HCT116 (cell line): ENCODE results near the gene SYNJ2. TPM values are rescaled to one million over a fixed set of nuclear protein-coding genes. Genes with fewer than 3 reads are reported as not detected.
A peak's percentile ranks its signal among the peaks of the same experiment; 100 is the strongest.

ENCODE experiments used
- ATAC-seq: fragments of 200-7000 bp; cut with Tn5 transposase; 2 replicates; pipeline ENCODE4 v1.9.1; 2020; ENCODE audit warnings: mild to moderate bottlenecking, moderate library complexity
- BruUV-seq: library from RNA; stranded (reverse); fragments of 400-500 nt; replicated peaks from 2 replicates; lab custom pipeline; 2021; lab: Mats Ljungman, UMichigan
- CTCF ChIA-PET: fragments of 300-600 bp; sonication (Branson Sonifier 250); formaldehyde crosslinking; loops from one replicate; lab custom pipeline; 2021; ENCODE audit warnings: antibody characterized with exemption; lab: Charles Lee
- POLR2A ChIA-PET: fragments of 300-600, 350-600 bp; sonication (Branson Sonifier 250); formaldehyde crosslinking; loops from one replicate; lab custom pipeline; 2021; ENCODE audit warnings: antibody characterized with exemption; lab: Charles Lee
- RAD21 ChIA-PET, 2 experiments: fragments of 300-600 bp; sonication (Branson Sonifier 250); formaldehyde crosslinking; loops; one replicate each; lab custom pipeline; 2023; ENCODE audit warnings: low total read pairs in 2 of 2; ENCODE audit not compliant: uncharacterized antibody in 2 of 2, unreplicated experiment in 2 of 2, low non-redundant PET in 1 of 2; lab: Charles Lee
- DNase-seq: peaks from one replicate; pipeline ENCODE4 v3.0.0-alpha.2; 2010; ENCODE audit warnings: low read depth, low spot score
- H2AFZ ChIP-seq: fragments of 200-600 bp; shearing (Covaris generic), sonication (generic); 2 replicates; pipeline ENCODE4 v1.6.1; 2017; ENCODE audit warnings: low read depth, mixed run types, mixed read lengths, antibody characterized with exemption, low read length; ENCODE audit not compliant: poor library complexity, severe bottlenecking
- H3K27ac ChIP-seq: 2 replicates; pipeline ENCODE4 v1.5.1; 2012; ENCODE audit warnings: low read depth, low read length
- H3K27me3 ChIP-seq: fragments of 200-600 bp; sonication (generic); 2 replicates; pipeline ENCODE4 v1.6.1; 2016; ENCODE audit warnings: mixed run types, low read length, mixed read lengths; ENCODE audit not compliant: insufficient read depth
- H3K36me3 ChIP-seq, 2 experiments: fragments of 200-500 bp in 1 of 2; fragments of 200-600 bp in 1 of 2; sonication (Bioruptor generic) in 1 of 2; sonication (generic) in 1 of 2; 2 replicates each; pipeline versions ENCODE4 v1.5.1 to v1.6.1; 2014 to 2016; ENCODE audit warnings: low read length in 2 of 2, inconsistent platforms in 1 of 2, mixed read lengths in 1 of 2, mixed run types in 1 of 2; ENCODE audit not compliant: insufficient read depth in 2 of 2, control insufficient read depth in 1 of 2
- H3K4me1 ChIP-seq, 2 experiments: fragments of 200-600 bp in 1 of 2; sonication (generic) in 1 of 2; 2 replicates each; pipeline versions ENCODE4 v1.5.1 to v1.6.1; 2012 to 2017; ENCODE audit warnings: low read length in 2 of 2, inconsistent platforms in 1 of 2, mild to moderate bottlenecking in 1 of 2, mixed read lengths in 1 of 2, mixed run types in 1 of 2, moderate library complexity in 1 of 2; ENCODE audit not compliant: insufficient read depth in 2 of 2, control insufficient read depth in 1 of 2
- H3K4me2 ChIP-seq: fragments of 200-600 bp; sonication (generic); 2 replicates; pipeline ENCODE4 v1.6.1; 2017; ENCODE audit warnings: mixed run types, low read length, mixed read lengths
- H3K4me3 ChIP-seq, 2 experiments: fragments of 200-600 bp in 1 of 2; sonication (generic) in 1 of 2; replicated peaks in 1 of 2; 2 replicates each; pipeline ENCODE4 v1.5.1; 2011 to 2016; ENCODE audit warnings: low read length in 2 of 2, control low read depth in 1 of 2, low read depth in 1 of 2, mild to moderate bottlenecking in 1 of 2, mixed read lengths in 1 of 2, mixed run types in 1 of 2
- H3K79me2 ChIP-seq: fragments of 200-600 bp; sonication (generic); 2 replicates; pipeline ENCODE4 v1.6.1; 2017; ENCODE audit warnings: mild to moderate bottlenecking, mixed run types, low read length, moderate library complexity, mixed read lengths; ENCODE audit not compliant: insufficient read depth
- H3K9ac ChIP-seq: fragments of 200-600 bp; sonication (generic); 2 replicates; pipeline ENCODE4 v1.6.1; 2016; ENCODE audit warnings: low read length, mixed read lengths
- H3K9me2 ChIP-seq: fragments of 200-600 bp; sonication (generic), shearing (Covaris generic); 2 replicates; pipeline ENCODE4 v1.6.1; 2017; ENCODE audit warnings: mixed run types, mild to moderate bottlenecking, moderate library complexity; ENCODE audit not compliant: insufficient read depth
- H3K9me3 ChIP-seq, 2 experiments: fragments of 200-500 bp in 1 of 2; fragments of 200-600 bp in 1 of 2; sonication (Bioruptor generic) in 1 of 2; sonication (generic) in 1 of 2; 2 replicates each; pipeline ENCODE4 v1.6.1; 2014 to 2017; ENCODE audit warnings: low read length in 2 of 2, mixed read lengths in 2 of 2, inconsistent platforms in 1 of 2, low read depth in 1 of 2, mild to moderate bottlenecking in 1 of 2, mixed run types in 1 of 2, moderate library complexity in 1 of 2; ENCODE audit not compliant: control insufficient read depth in 1 of 2, insufficient read depth in 1 of 2
- H4K20me1 ChIP-seq: fragments of 200-600 bp; sonication (generic), shearing (Covaris generic); 2 replicates; pipeline ENCODE4 v1.6.1; 2017; ENCODE audit warnings: mixed run types, mild to moderate bottlenecking, moderate library complexity; ENCODE audit not compliant: insufficient read depth
- ATF3 ChIP-seq: IDR thresholded peaks from 2 replicates; pipeline ENCODE4 v1.6.1; 2012
- CBX3 ChIP-seq: IDR thresholded peaks from 2 replicates; pipeline ENCODE4 v1.6.1; 2012; ENCODE audit warnings: low read depth
- EGR1 ChIP-seq: IDR thresholded peaks from 2 replicates; pipeline ENCODE4 v1.6.1; 2012; ENCODE audit warnings: low read depth
- ELF1 ChIP-seq: IDR thresholded peaks from 2 replicates; pipeline ENCODE4 v1.6.1; 2012; ENCODE audit warnings: low read depth, borderline replicate concordance
- EZH2 ChIP-seq: fragments of 200-600 bp; sonication (generic); IDR thresholded peaks from 2 replicates; pipeline ENCODE4 v1.6.1; 2017; ENCODE audit warnings: antibody characterized with exemption, mixed run types
- EZH2phosphoT487 ChIP-seq: fragments of 200-600 bp; IDR thresholded peaks from 2 replicates; pipeline ENCODE4 v1.6.1; 2018; ENCODE audit warnings: antibody characterized with exemption, borderline replicate concordance
- JUND ChIP-seq: IDR thresholded peaks from 2 replicates; pipeline ENCODE4 v1.6.1; 2012
- MAX ChIP-seq: IDR thresholded peaks from 2 replicates; pipeline ENCODE4 v1.6.1; 2012
- POLR2A ChIP-seq: IDR thresholded peaks from 2 replicates; pipeline ENCODE4 v1.7.0; 2011; ENCODE audit warnings: borderline replicate concordance; ENCODE audit not compliant: insufficient read depth, insufficient read length; ENCODE audit errors: extremely low read depth
- POLR2AphosphoS5 ChIP-seq: IDR thresholded peaks from 2 replicates; pipeline ENCODE4 v1.6.1; 2011; ENCODE audit warnings: mild to moderate bottlenecking, low read depth, low read length, moderate library complexity
- RAD21 ChIP-seq: IDR thresholded peaks from 2 replicates; pipeline ENCODE4 v1.6.1; 2012; ENCODE audit warnings: low read depth, mild to moderate bottlenecking
- REST ChIP-seq: IDR thresholded peaks from 2 replicates; pipeline ENCODE4 v1.6.1; 2012; ENCODE audit warnings: low read depth
- SIN3A ChIP-seq: IDR thresholded peaks from 2 replicates; pipeline ENCODE4 v1.6.1; 2012; ENCODE audit warnings: low read depth
- SP1 ChIP-seq: IDR thresholded peaks from 2 replicates; pipeline ENCODE4 v1.6.1; 2012; ENCODE audit warnings: low read depth
- TCF7L2 ChIP-seq: IDR thresholded peaks from 2 replicates; pipeline ENCODE4 v1.7.0; 2011; ENCODE audit warnings: borderline replicate concordance, inconsistent platforms; ENCODE audit not compliant: insufficient read depth, insufficient read length; ENCODE audit errors: extremely low read depth
- ZFX ChIP-seq: fragments of 450-650 bp; IDR thresholded peaks from 2 replicates; pipeline ENCODE4 v1.6.1; 2017
- intact Hi-C: fragments of 100-400 bp; cut with micrococcal nuclease; formaldehyde crosslinking; loops from 2 replicates; pipeline ENCODE4 v1.10.0; 2022
- total RNA-seq: library from RNA; stranded (reverse); gene quantifications from one replicate; pipeline ENCODE4 v1.2.1, GENCODE V29; 2021; ENCODE audit not compliant: unreplicated experiment
- TF ChIP-seq, protein P1 (sequence below), 3 experiments: fragments of 200-600 bp in 1 of 3; sonication (generic) in 1 of 3; IDR thresholded peaks in 2 of 3; conservative IDR thresholded peaks in 1 of 3; 2 replicates each; pipeline ENCODE4 v1.5.1; 2012 to 2017; ENCODE audit warnings: low read depth in 2 of 3, low read length in 2 of 3, antibody characterized with exemption in 1 of 3, borderline replicate concordance in 1 of 3, control low read depth in 1 of 3, mild to moderate bottlenecking in 1 of 3, mixed read lengths in 1 of 3, mixed run types in 1 of 3, moderate library complexity in 1 of 3; ENCODE audit not compliant: insufficient read depth in 1 of 3
- TF ChIP-seq, protein P2 (sequence below): IDR thresholded peaks from 2 replicates; pipeline ENCODE4 v1.6.1; 2011; ENCODE audit warnings: mild to moderate bottlenecking, low read length, moderate library complexity; ENCODE audit not compliant: insufficient replicate concordance; ENCODE audit errors: extremely low read depth

Gene SYNJ2
- total RNA-seq, 1 experiment from 2014 or later, result 23.9 TPM

DNA sequence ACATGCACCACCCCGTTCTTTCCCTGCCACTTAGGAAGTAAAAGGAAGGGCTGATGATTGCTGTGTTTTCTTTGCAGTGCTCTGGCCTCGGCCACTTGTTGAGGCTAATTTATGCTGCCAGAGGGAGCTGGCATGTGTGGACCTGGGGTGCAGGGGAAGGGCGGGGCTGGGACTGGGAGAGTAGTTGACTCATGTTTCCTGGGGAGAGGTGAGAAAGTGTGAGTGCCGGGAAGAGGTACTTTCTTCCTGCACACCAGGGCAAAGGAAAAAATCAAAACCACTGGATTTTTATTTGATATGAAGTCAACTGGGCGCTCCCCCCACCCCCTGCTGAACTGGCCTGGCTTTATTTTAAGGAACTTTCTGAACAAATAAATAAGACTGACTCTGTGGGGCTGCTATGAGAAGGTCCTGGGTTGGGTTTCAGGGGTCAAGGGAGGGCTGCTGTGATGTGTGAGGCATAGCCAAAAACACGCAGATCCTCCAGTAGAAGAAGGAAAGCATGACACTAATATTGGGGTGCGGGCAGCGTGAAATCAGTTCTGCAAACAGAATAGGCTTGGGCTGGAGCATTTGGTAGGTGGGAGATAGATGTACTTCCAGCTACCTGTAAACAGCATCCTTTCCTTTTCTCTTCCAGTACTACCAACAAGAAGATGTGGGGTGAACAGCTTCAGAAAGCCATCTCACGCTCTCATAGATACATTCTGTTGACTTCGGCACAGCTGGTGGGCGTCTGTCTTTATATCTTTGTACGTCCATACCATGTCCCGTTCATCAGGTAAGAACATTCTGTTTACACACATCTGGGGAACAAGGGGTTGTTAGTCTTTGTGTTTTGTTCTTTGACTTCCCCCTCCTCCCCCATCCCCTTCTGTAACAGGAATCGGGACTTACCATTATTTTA lies 87.5 kb downstream of the SYNJ2 start:
- H4K20me1 ChIP-seq, result no peaks in the 10 kb centered on the region
- no peak for DNase-seq
- peaks cover 0 to 24% of the 10 kb centered on the region in 2 experiments; a peak in 2 of 4 replicates for H3K36me3 ChIP-seq
- no TSS peak for BruUV-seq
- no peaks in the 10 kb centered on the region for H3K9me2 ChIP-seq
- ChIA-PET CTCF (interaction anchor here (1.3 to 3.1 kb wide), 3 partner anchors 7 to 43 kb away, joined by 3 to 18 read pairs (median 6); no protein-coding TSS in a partner anchor), RAD21 (no interaction called here), POLR2A (interaction anchor here (0.7 to 2.4 kb wide), 2 partner anchors 11 to 27 kb away, joined by 3 to 6 read pairs; no protein-coding TSS in a partner anchor)
- peaks cover 26 to 46% of the 10 kb centered on the region in 2 experiments for H3K4me1 ChIP-seq
- intact Hi-C loops, result no loop called here
- H3K9me3 ChIP-seq, result no peaks in the 10 kb centered on the region
- peak overlapping the region; percentile 49 for H3K9ac ChIP-seq
- H3K4me3 ChIP-seq, result peak overlapping the region in 1 of 2 experiments; percentile 35; a peak in 2 of 4 replicates
- H3K79me2 ChIP-seq, result no peaks in the 10 kb centered on the region
- peak overlapping the region; percentile 76 for H3K4me2 ChIP-seq
- no peak overlapping the region for H2AFZ ChIP-seq
- peak overlapping the region; percentile 78 for H3K27ac ChIP-seq
- H3K27me3 ChIP-seq, result no peaks in the 10 kb centered on the region
- ATAC-seq, result peak; percentile 86
- TF ChIP-seq SP1, result peak; percentile 83
- no peak for TF ChIP-seq EZH2phosphoT487
- TF ChIP-seq REST, result no peak
- peak; percentile 87 for TF ChIP-seq CBX3
- TF ChIP-seq, protein P1, sequence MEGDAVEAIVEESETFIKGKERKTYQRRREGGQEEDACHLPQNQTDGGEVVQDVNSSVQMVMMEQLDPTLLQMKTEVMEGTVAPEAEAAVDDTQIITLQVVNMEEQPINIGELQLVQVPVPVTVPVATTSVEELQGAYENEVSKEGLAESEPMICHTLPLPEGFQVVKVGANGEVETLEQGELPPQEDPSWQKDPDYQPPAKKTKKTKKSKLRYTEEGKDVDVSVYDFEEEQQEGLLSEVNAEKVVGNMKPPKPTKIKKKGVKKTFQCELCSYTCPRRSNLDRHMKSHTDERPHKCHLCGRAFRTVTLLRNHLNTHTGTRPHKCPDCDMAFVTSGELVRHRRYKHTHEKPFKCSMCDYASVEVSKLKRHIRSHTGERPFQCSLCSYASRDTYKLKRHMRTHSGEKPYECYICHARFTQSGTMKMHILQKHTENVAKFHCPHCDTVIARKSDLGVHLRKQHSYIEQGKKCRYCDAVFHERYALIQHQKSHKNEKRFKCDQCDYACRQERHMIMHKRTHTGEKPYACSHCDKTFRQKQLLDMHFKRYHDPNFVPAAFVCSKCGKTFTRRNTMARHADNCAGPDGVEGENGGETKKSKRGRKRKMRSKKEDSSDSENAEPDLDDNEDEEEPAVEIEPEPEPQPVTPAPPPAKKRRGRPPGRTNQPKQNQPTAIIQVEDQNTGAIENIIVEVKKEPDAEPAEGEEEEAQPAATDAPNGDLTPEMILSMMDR (IDR thresholded peaks at IDR 0.05 in 2 of 3, conservative IDR thresholded peaks at IDR 0.05 in 1 of 3; ENCODE audit: borderline replicate concordance in 1 of 3, insufficient read depth in 1 of 3, low read depth in 2 of 3, low read length in 2 of 3), result no peak
- TF ChIP-seq MAX, result peak; percentile 92
- TF ChIP-seq, protein P2, sequence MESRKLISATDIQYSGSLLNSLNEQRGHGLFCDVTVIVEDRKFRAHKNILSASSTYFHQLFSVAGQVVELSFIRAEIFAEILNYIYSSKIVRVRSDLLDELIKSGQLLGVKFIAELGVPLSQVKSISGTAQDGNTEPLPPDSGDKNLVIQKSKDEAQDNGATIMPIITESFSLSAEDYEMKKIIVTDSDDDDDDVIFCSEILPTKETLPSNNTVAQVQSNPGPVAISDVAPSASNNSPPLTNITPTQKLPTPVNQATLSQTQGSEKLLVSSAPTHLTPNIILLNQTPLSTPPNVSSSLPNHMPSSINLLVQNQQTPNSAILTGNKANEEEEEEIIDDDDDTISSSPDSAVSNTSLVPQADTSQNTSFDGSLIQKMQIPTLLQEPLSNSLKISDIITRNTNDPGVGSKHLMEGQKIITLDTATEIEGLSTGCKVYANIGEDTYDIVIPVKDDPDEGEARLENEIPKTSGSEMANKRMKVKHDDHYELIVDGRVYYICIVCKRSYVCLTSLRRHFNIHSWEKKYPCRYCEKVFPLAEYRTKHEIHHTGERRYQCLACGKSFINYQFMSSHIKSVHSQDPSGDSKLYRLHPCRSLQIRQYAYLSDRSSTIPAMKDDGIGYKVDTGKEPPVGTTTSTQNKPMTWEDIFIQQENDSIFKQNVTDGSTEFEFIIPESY, result no peak
- no peak for TF ChIP-seq POLR2A
- no peak for TF ChIP-seq TCF7L2
- no peak for TF ChIP-seq ATF3
- TF ChIP-seq POLR2AphosphoS5, result no peak; the same call in 1 of the 2 replicates
- peak; percentile 86 for TF ChIP-seq JUND
- no peak for TF ChIP-seq EGR1
- TF ChIP-seq SIN3A, result no peak
- TF ChIP-seq RAD21, result peak; percentile 39
- TF ChIP-seq ZFX, result no peak
- no peak for TF ChIP-seq EZH2
- no peak for TF ChIP-seq ELF1
